Bronchial epithelial cell (primary cell): ENCODE measurements around the gene SMAD7. TPM values are rescaled to one million over a fixed set of nuclear protein-coding genes. Genes with fewer than 3 reads are reported as not detected.

Experiments
- DNase-seq: peaks from one replicate; pipeline ENCODE4 v3.0.0-alpha.2; 2010; ENCODE audit warnings: low read depth
- FAIRE-seq: peaks from 2 replicates; lab custom pipeline; 2011; peaks lifted over from hg19 to GRCh38; lab: Jason Lieb, UNC
- H3K27me3 ChIP-seq: 2 replicates; pipeline ENCODE4 v1.5.1; 2011; ENCODE audit warnings: low read length; ENCODE audit not compliant: control insufficient read depth, insufficient read depth
- H3K36me3 ChIP-seq: 2 replicates; pipeline ENCODE4 v1.5.1; 2011; ENCODE audit warnings: low read length; ENCODE audit not compliant: control insufficient read depth, insufficient read depth
- H3K4me3 ChIP-seq: 2 replicates; pipeline ENCODE4 v1.5.1; 2011; ENCODE audit warnings: mild to moderate bottlenecking, low read depth, low read length, control low read depth
- total RNA-seq: library from RNA; depleted of rRNA; stranded (reverse); fragments of >200 nt; gene quantifications from 2 replicates; pipeline ENCODE4 v1.2.1, GENCODE V29; 2014
- TF ChIP-seq, protein P1 (sequence below): IDR thresholded peaks from 2 replicates; pipeline ENCODE4 v1.5.1; 2011; ENCODE audit warnings: mild to moderate bottlenecking, moderate library complexity, low read length, control low read depth, inconsistent platforms; ENCODE audit not compliant: insufficient read depth, severe bottlenecking

Gene SMAD7
- total RNA-seq, 1 donor from 2014 or later = 19.2 TPM

DNA sequence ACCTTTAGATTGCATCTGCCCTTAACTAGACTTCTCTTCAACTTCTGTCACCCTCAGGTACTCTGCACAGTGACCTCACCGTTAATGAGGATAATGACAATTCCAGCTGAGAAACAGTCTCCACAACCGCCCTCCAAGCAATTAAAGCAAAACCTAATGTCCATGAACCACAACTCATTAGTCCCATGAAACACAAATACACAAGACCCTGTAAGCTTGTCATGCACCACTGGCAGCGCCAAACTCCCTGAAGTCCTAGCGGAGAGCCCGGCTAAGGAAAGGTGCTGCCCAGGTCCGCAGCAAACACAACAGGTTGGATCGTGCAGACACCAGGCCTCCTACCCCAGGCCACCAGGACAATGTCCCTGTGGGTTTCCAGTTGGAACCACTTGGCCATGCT is 7.4 kb downstream of the SMAD7 start:
- no peak overlapping the region for H3K4me3 ChIP-seq
- H3K27me3 ChIP-seq = no peaks in the 10 kb centered on the region
- peaks cover 5% of the 10 kb centered on the region for H3K36me3 ChIP-seq
- no peak for FAIRE-seq
- TF ChIP-seq, protein P1, sequence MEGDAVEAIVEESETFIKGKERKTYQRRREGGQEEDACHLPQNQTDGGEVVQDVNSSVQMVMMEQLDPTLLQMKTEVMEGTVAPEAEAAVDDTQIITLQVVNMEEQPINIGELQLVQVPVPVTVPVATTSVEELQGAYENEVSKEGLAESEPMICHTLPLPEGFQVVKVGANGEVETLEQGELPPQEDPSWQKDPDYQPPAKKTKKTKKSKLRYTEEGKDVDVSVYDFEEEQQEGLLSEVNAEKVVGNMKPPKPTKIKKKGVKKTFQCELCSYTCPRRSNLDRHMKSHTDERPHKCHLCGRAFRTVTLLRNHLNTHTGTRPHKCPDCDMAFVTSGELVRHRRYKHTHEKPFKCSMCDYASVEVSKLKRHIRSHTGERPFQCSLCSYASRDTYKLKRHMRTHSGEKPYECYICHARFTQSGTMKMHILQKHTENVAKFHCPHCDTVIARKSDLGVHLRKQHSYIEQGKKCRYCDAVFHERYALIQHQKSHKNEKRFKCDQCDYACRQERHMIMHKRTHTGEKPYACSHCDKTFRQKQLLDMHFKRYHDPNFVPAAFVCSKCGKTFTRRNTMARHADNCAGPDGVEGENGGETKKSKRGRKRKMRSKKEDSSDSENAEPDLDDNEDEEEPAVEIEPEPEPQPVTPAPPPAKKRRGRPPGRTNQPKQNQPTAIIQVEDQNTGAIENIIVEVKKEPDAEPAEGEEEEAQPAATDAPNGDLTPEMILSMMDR = no peak
- no peak for DNase-seq

DNA sequence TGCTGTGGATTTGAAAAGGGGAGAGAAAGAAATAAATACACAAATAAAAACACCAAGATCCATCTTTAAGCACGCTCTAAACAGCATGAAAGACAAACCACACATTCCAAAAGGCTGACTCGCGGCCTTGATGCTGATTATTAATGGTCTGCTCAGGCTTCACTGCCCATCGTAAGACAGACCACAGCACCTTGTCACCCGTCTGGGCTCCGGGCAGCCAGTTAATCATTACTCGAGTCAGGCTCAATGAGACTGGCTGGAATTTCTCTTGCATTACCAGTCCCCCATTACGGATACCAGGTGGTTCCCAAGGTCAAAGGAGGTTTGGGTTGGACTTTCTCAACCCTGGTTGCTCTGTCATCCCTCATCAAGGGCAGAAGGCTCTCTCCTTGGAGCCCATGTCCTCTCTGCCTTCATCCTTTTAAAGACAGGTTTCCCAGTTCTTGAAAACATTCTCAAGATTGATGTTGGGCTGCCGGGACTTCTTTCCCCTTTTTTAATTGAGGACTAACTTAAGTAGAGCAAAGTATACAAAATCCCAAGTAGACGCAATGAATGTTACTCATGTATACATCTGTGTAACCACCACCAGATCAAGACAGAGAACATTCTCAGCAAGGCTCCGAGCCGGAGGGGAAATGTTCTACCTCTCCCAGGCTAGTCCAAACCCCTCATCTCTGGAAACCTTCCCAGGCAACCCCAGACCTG is 8.1 kb downstream of the SMAD7 start:
- Histone ChIP-seq H3K36me3 (peaks cover 5% of the 10 kb centered on the region), H3K27me3 (no peaks in the 10 kb centered on the region), H3K4me3 (no peak overlapping the region)
- DNase-seq = peak; percentile 96
- TF ChIP-seq, protein P1 = no peak
- FAIRE-seq = no peak

DNA sequence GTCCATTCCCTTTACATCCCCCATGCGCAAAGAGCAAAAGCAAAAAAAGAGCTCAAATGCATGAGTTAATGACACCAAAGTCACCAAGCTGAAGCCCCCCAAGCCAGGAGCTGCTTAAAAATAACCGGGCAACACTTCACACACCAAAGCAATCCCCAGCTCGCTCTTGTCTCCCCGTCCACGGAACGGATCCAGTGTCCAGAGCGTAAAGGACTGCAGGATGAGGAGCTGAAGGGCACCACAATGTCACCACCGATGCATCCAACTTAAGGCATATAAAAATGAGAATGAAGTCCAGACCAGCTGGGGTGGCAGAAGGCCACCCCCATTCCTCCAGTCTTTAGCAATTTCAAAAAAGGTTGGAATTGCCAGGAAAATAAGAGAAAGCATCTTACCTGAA is 8.7 kb downstream of the SMAD7 start:
- no peak for DNase-seq
- no peak for FAIRE-seq
- Histone ChIP-seq H3K4me3 (no peak overlapping the region), H3K36me3 (peaks cover 5% of the 10 kb centered on the region), H3K27me3 (no peaks in the 10 kb centered on the region)
- TF ChIP-seq, protein P1 = no peak

DNA sequence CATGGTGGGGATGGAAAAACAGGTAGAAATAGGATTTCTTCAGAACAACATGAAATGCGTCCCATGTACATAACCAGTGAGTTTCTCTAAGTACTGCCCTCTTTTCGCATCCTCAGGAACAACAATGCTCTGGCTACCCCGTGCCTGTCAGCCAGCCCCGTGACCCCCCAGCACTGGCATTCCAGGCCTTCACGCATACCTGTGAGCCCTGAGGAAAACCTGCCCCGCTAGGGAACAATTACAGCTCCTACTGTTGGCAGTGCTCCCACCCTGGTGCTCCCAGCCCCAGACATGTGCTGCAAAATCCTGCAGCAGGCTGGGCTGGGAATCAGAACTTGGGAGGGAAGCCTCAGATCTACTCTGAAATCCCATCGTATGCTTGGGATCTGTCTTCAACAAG is 9.1 kb downstream of the SMAD7 start:
- TF ChIP-seq, protein P1 = no peak
- peaks cover 5% of the 10 kb centered on the region for H3K36me3 ChIP-seq
- FAIRE-seq (peak; percentile 7), DNase-seq (no peak)
- H3K27me3 ChIP-seq = no peaks in the 10 kb centered on the region
- H3K4me3 ChIP-seq = no peak overlapping the region

DNA sequence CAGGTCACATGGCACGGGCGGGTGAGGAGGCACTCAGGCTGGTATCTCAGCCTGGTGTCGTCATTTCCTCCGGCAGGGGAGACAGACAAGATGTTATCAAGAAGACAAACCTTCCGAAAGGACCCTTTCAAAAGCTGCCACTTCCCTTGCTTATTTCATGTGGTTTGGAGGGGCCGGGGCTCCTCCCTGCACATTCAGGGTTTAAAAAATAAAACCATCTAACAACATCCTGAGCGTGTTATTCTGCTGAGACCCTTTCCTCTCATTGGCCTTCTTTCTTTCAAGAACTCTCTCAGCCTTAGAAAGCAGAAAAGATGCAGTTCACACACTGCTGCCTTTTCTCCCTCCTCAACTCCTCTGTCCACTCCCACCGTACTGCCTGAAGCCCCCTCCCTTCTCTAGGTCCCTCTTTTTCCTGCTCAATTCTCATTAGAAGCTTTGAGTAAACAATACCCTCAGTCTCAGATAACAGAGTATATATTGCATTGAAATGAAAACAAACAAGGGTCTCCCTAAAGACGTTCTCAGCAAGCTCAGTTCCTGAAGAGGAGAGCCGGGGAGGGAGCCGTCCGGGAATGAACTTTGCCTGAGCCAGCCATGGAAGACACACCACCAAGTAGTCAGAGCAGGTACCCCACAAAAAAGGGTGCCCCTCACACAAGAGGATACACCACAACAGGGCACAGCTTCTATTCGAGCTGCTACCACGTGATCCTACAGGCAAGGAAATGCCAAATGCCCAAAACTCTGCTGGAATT is 9.7 kb downstream of the SMAD7 start:
- peaks cover 5% of the 10 kb centered on the region for H3K36me3 ChIP-seq
- FAIRE-seq = no peak
- no peak for DNase-seq
- H3K4me3 ChIP-seq = no peak overlapping the region
- H3K27me3 ChIP-seq = no peaks in the 10 kb centered on the region
- TF ChIP-seq, protein P1 = no peak
